CD4-positive, alpha-beta T cell treated with Interleukin-6 at 100 ng/mL for 8 hours (primary cell): ENCODE results near the gene TSPAN16.
"Not testable (repeated sequence)": the region's sequence is repeated elsewhere in the genome, so short reads cannot be mapped to it uniquely, and the experiment has no call there.

ENCODE experiments used
- DNase-seq: peaks from one replicate; pipeline ENCODE4 v3.0.0-alpha.2; 2020; ENCODE audit warnings: mixed read lengths, low spot score

The TSPAN16 gene

DNA sequence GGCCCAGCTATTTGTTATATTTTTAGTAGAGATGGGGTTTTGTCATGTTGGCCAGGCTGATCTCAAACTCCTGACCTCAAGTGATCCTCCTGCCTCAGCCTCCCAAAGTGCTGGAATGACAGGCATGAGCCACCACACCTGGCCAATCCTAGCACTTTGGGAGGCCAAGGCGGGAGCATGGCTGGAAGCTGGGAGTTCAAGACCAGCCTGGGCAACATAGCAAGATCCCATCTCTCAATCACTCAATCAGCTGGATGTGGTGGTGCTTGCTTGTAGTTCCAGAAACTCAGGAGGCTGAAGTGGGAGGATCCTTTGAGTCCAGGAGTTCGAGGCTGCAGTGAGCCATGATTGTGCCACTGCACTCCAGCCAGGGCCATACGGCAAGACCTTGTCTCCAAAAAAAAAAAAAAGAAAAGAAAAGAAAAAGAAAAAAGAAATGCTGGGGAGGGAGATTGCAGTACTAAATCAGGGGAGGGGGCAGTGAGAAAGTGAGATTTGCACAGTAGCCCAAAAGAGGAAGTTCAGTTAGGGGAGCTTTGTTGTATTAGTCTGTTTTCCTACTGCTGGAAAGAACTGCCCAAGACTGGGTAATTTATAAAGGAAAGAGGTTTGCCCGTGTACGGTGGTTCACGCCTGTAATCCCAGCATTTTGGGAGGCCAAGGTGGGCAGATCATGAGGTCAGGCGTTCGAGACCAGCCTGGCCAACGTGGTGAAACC lies 24.5 kb downstream of the TSPAN16 start:
- DNase-seq = not testable (repeated sequence)

DNA sequence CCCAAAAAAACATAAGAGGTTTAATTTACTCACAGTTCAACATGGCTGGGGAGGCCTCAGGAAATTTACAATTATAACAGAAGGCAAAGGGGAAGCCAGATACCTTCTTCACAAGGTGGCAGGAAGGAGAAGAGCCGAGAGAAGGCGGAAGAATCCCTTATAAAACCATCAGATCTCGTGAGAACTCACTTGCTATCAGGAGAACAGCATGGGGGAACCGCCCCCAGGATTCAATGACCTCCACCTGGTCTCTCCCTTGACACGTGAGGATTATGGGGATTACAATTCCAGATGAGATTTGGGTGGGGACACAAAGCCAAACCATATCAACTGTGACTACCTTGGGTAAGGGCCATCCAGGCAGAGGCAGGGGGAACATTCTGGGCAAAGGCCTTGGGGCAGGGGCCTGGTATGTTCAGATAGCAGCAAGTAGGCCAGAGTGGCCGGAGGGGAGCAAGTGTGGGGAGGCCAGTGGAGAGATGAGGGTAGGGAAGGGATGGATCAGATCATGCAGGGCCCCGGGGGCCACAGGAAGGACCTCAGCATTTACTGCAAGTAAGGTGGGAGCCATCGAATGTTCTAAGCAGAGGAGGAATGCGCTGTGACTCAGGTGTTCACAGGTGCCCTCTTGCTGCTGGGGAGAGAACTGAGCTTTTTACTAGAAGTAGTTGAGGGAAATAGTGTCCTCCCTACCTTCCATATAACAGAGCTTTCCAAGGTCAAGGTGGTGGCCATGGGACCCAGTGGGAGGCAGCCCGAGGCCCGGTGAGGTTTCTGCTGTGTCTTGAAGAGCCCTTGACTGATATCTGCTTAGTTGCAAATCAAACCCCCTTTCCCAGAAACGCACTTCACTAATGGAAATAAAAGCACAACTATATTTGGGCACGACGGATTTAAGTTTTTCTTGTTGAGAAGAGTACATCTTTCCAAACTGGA lies 25.5 kb downstream of the TSPAN16 start:
- no peak for DNase-seq

DNA sequence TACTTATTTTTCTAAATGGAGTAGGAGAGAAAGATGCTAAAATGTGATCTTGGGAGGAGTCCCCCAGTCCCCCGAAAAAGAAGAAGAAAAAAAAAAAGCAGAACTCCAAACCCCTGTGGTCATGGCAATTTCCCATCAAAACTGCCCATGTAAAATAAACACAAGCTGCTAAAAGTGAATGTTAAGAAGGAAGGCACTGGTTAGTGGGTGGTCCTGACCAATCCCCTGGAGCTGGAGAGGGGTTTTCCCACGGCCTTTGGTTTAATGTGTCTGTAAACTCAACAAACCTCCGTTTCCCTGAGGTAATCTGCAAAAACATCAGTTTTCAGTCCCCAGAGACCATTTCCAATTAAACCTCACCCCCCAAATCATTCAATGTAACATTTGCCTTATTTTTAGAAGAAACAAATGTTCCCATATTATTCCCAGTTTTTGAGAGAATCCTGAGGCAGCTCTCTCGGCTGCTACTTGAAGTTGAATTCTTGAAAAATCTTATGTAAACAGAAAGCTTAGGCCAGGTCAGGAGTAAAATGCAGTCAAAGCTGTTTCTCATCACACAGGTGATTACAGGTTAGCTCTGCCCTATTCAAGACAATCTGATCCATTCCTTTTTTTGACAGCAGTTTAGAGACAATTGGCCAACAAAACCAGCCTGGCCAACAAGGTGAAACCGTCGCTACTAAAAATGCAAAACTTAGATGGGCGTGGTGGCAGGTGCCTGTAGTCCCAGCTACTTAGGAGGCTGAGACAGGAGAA lies 26.5 kb downstream of the TSPAN16 start:
- no peak for DNase-seq

DNA sequence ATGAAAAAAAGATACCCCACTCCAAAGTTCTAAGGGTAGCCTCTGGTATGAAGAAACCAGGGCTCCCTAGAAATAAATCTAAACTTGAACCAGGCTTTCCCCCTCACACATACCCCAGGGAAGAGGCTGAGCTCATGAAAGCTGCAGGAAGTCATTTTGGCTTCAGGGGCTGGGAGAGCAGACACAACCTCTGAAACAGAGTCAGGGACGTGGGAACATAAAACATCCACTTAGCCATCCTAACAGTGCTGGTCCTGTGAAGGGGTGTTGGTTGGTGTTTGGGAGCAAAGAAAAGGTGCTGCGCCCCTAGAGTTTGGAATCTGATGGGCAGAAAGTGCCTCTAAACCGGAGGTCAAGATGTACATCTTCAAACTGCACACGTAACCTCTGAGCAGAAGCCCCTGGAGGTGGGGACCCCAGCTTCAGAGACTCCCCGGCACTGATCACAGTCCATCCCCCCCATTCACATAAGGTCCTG lies 27.7 kb downstream of the TSPAN16 start:
- DNase-seq = no peak

DNA sequence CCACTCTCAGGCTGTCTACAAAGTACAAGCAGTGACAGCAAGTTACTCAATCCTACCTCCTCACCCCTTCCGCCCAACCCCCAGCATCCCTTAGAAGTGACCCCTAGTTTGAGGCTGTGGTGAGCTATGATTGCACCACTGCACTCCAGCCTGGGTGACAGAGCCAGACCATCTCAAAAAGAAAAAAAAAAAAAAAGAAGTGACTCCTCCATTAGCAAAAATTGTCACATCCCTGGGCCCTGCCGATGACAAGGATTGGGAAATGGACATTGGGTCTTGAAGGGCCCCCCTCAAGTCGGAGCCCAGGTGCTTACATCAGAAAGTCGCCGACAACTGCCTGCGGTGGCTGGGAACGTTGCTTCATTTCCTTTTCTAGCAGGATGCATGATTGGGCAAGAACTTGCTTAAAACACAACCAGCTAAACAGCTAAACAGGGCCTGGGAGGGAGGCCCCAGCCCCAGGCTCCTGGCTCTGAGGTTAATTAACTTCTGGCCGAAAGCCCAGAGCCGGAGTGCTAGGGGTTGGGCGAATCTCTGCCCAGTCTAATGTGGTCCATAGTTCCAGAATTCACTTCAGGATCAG lies 28.2 kb downstream of the TSPAN16 start:
- DNase-seq = peak; percentile 23

- no peak for DNase-seq
Measured at GRCh38 chr19:11324748-11325389, 28.9 kb downstream of the TSPAN16 start.

- no peak for DNase-seq
Measured at GRCh38 chr19:11325544-11325943, 29.6 kb downstream of the TSPAN16 start.

- no peak for DNase-seq
Measured at GRCh38 chr19:11330127-11330526, 34.2 kb downstream of the TSPAN16 start.

GRCh38 chr19:11331502-11331901 lies 35.5 kb downstream of the TSPAN16 start:
- DNase-seq = no peak

DNA sequence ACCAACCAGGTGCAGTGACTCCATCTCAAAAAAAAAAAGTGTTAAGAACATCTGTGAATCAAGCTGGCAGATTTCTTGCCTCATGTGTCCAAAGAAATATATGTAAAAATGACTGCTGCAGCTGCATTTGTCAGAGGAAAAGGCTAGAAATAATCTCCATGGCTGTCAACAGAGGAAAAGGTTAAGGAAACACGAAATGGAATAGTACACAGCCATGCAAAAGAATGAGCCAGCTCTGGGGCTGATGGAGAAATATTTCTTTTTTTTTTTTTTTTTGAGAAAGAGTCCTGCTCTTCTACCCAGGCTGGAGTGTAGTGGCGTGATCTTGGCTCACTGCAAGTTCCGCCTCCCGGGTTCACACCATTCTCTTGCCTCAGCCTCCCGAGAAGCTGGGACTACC lies 36.9 kb downstream of the TSPAN16 start:
- no peak for DNase-seq

GRCh38 chr19:11333838-11334237 lies 37.9 kb downstream of the TSPAN16 start:
- DNase-seq = not testable (repeated sequence)

- DNase-seq = no peak
Measured at GRCh38 chr19:11335449-11336146, 39.6 kb downstream of the TSPAN16 start.

DNA sequence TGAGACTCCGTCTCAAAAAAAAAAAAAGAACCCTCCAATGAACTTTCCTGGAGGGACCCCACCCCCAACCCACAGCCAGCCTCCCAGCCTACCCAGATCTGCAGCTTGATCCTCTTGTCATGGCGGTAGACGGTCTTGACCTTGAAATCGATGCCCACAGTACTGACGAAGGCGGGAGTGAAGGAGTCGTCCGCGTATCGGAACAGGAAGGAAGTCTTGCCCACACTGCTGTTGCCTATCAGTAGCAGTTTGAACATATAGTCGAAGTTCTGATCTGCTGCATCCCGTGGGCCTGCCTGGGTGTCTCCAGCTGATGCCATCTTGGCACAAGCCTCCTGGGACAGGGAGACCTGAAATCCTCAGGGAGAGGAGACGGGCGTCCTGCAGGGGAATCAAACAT lies 41.1 kb downstream of the TSPAN16 start:
- no peak for DNase-seq

DNA sequence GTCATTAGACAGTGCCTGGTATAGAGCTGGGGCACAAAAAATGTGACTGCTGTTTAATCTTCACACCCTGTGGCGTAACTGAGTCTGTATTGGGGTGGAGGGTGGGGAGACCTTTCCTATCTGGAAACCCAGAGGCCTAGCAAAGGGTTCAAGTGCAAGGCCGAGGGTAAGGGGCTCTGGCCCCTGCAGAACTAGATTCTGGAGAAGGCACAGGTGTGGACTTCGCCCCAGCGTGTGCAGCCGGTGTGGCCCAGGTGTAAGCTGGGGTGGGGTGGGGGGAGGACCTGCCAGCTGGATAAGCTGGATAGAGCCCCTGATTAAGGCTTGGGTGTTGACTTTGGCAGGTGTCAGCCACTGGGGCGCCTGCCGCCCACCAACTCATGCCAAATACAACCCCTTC lies 42.2 kb downstream of the TSPAN16 start:
- DNase-seq = no peak

GRCh38 chr19:11338569-11339253 lies 42.8 kb downstream of the TSPAN16 start:
- no peak for DNase-seq

- DNase-seq = peak; percentile 84
Measured at GRCh38 chr19:11339254-11340098, 43.5 kb downstream of the TSPAN16 start, which contains the start of gene RAB3D. Gene RAB3D, minus strand, starts transcription at chr19:11339657. Its CDS starts 2,258 bp downstream, at chr19:11337399.

- DNase-seq = not testable (repeated sequence)
Measured at GRCh38 chr19:11340099-11340467, 44.1 kb downstream of the TSPAN16 start.

DNA sequence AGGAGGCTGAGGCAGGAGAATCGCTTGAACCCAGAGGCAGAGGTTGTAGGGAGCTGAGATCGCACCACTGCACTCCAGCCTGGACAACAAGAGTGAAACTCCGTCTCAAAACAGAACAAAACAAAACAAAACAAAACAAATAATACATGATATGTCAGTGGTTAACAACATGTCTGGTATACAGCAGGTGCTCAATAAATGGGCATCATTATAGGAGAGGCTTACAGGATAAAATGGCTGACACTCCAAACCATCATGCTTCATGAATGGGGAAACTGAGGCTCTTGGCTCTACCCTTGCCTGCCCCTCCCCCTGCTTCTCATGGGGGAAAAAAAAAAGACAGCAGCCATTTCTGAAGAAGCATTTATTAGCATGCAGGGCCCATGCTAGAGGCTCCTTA lies 46.5 kb downstream of the TSPAN16 start:
- no peak for DNase-seq

- no peak for DNase-seq
Measured at GRCh38 chr19:11345122-11345803, 49.3 kb downstream of the TSPAN16 start.
